ENCODE data around the gene FBH1. TPM values are rescaled to one million over a fixed set of nuclear protein-coding genes. Genes with fewer than 3 reads are reported as not detected.
A peak's percentile ranks its signal among the peaks of the same experiment; 100 is the strongest.

The FBH1 gene
- total and polyA plus RNA-seq, 9 of the 15 experiments (the other 6 are each of a cell fraction or from before 2014, with no cell fraction given), result 13.4 to 108 (median 77.8) TPM

GRCh38 chr10:5887029-5887428 lies 3.0 kb upstream of the FBH1 start:
- no TSS peak for BruUV-seq (replicated peaks)
- ChIA-PET POLR2A (interaction anchor here (0.6 to 4.2 kb wide), 4 partner anchors 30 to 302 kb away, joined by 3 to 14 read pairs (median 3); partner anchors contain the start of gene GDI2), CTCF (ENCODE audit: low intra/inter-chr PET ratio) (no interaction called here)
- no peaks in the 10 kb centered on the region for H3K27me3 ChIP-seq (ENCODE audit: control insufficient read depth in 2 of 2, insufficient read depth in 2 of 2, low read length in 2 of 2)
- 0 out of 4 replicates have a peak overlapping the region, but pooled peaks of 1 of the 2 experiments have one; percentile 10 for H3K9ac ChIP-seq (ENCODE audit: insufficient read depth in 1 of 2, low read depth in 2 of 2, low read length in 2 of 2)
- no peak for TF ChIP-seq ZBTB9 (CRISPR knock-in tag; IDR thresholded peaks at IDR 0.05)
- no peak for TF ChIP-seq ZNF232 (CRISPR knock-in tag; IDR thresholded peaks at IDR 0.05)
- TF ChIP-seq ZBTB8A (IDR thresholded peaks at IDR 0.05; ENCODE audit: partially characterized antibody), result no peak
- no peak for TF ChIP-seq GTF2E2 (tag; IDR thresholded peaks at IDR 0.05)
- no peak for TF ChIP-seq ZNF445 (CRISPR knock-in tag; IDR thresholded peaks at IDR 0.05; ENCODE audit: low read depth)
- H3K36me3 ChIP-seq (ENCODE audit: control insufficient read depth, insufficient read depth, low read length), result peaks cover 67% of the 10 kb centered on the region
- in situ Hi-C loops (cut with MboI) (no loop called here), intact Hi-C loops (cut with micrococcal nuclease) (no loop called here)
- H3K4me2 ChIP-seq (ENCODE audit: insufficient read depth, low read length), result peak overlapping the region; percentile 23; the same call in 1 of the 2 replicates
- H2AFZ ChIP-seq (ENCODE audit: low read depth, low read length), result no peak overlapping the region
- H3K4me3 ChIP-seq, result no peak overlapping the region
- no peaks in the 10 kb centered on the region for H3K9me1 ChIP-seq (ENCODE audit: control insufficient read depth, insufficient read depth, low read length)
- peaks cover 48% of the 10 kb centered on the region for H3K79me2 ChIP-seq (ENCODE audit: control insufficient read depth, insufficient read depth, low read length)
- no peak overlapping the region for H3K27ac ChIP-seq (ENCODE audit: extremely low read depth, low read depth, low read length)
- FAIRE-seq, result peak; percentile 32
- H3K4me1 ChIP-seq (replicated peaks in 1 of 2; ENCODE audit: control insufficient read depth in 2 of 2, insufficient read depth in 2 of 2, low read length in 2 of 2), result peaks cover 19 to 28% of the 10 kb centered on the region in 2 experiments
- H4K20me1 ChIP-seq (replicated peaks; ENCODE audit: control insufficient read depth, insufficient read depth, low read length), result no peaks in the 10 kb centered on the region; the same call in 1 of the 2 replicates
- H3K9me3 ChIP-seq (replicated peaks; ENCODE audit: control insufficient read depth, insufficient read depth, low read depth, low read length), result no peaks in the 10 kb centered on the region
- DNase-seq (ENCODE audit: extremely low read depth in 1 of 4, low spot score in 3 of 4), result no peak
- WGBS (ENCODE audit: insufficient coverage, low coverage, missing lambda C conversion rate), result 15% methylated on average over 1 of the region's 1 CpG
- ATAC-seq, result no peak

Measured in K562 (cell line).